Fibroblast of skin of abdomen (primary cell): Measurements from ENCODE around the gene MUC20.
"Not testable (repeated sequence)": the region's sequence is repeated elsewhere in the genome, so short reads cannot be mapped to it uniquely, and the experiment has no call there.

Experiments used
- DNase-seq: peaks from one replicate; pipeline ENCODE4 v3.0.0-alpha.2; 2013

The MUC20 gene

DNA sequence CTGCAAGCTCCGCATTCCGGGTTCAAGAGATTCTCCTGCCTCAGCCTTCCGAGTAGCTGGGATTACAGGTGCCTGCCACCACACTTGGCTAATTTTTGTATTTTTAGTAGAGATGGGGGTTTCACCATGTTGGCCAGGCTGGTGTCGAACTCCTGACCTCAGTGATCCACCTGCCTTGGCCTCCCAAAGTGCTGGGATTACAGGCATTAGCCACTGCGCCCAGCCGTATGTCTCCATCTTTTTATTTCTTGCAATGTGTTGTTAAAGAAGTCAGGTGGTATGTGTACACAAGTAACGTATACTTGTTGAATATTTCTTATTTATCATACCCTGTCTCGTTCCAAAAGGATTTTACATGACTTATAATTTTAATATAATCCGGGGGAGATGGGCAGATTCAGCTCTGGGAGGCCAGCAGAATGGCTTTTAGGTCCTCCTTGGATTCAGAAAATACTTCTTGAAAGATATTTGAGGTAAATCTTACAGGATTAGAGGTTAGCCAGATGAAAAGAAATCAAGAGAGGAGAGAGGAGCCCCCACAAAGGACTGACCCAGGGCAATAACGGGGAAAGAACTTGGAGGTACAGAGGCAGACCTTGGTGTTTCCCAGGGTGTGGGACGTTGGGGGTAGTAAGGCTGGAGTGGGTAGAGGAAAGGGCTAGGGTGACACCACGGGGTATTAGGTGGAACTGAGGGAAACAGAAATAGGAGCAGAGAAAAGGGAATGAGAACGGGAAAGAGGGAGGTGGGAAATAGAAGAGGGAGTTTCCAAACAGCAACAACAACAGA lies 27.2 kb upstream of the MUC20 start:
- DNase-seq: no peak

- not testable (repeated sequence) for DNase-seq
These were observed 26.3 kb upstream of the MUC20 start for GRCh38 chr3:195694217-195695076.

GRCh38 chr3:195696632-195697278 lies 24.0 kb upstream of the MUC20 start:
- DNase-seq: no peak

DNA sequence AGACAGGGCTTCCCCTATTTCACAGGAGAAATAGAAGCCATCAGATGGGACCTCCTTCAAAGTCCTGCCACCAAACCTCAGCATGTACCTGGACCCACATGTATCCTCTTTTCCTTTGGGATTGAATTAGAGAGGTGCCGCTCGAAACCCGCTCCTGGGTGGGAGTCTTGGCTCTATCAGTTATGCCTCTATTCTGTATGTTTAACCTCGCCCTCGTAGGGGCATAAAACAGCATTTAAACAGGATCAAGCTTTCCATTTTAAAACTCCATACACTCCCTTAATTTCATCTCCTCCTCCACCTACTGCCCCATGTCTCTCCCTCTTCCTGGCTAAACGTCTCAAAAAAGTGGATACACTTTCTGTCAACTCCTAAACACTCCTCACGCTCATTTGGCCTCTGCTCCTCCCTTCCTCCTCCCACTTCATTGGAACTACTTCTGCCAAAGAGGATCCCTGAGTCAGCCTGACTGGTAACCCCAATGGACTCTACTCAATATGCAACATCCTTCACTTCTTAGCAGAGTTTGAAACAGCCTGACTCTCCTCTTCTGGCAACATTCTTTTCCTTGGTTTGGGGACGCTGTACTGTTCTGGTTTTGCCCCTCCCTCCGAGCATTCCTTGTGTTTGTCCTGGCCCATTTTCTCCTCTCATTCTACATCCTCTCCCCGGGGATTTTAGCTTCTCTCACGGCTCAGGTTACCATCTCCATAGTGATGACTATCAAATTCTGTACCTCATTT lies 23.0 kb upstream of the MUC20 start:
- peak; percentile 79 for DNase-seq

- DNase-seq: no peak
These were observed 22.5 kb upstream of the MUC20 start for GRCh38 chr3:195698325-195698646.

DNA sequence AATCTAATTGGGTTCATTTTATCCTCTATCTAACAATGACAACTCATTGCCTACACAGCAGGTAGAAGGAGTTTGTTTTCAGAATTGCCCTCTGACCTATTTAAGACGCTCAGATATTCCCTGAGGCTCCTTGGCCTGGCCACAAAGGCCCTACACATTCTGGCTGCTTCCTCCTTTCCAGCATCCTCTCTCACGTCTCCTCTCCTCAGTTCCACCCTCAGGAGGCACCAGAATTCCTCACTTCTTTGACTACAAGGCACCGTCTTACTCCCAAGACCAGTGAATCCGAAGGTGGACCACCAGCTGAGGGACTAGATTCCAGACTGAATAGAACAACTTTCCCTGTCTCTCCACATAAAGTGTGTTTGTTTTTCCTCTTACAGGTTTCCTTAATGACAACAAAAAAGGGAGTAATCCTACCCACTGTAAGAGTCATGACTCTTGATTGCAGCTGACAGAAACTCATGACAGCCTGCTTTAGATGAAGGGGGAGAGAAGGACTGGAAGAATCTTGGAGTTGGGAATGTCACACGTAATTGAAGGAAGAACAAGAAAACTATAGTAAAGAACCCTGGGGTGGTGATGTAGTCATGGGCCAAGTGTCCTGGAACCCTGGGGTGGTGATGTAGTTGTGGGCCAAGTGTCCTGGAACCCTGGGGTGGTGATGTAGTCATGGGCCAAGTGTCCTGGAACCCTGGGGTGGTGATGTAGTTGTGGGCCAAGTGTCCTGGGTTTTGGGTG lies 22.0 kb upstream of the MUC20 start:
- no peak for DNase-seq

DNA sequence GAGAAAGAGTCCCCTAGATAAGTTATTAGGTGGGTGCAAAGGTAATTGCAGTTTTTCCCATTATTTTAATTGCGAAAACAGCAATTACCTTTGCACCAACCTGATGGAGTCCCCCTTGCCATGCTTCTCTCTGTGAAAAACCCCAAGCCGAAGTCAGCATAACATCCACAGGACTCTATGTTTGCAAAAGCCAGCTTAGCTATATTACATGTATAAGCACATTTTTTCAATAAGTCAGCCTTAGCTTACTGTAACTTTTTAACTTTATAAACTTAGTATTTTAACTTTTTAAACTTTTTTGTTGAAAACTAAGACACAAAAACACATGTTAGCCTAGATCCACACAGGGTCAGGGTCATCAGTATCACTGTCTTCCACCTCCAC lies 21.4 kb upstream of the MUC20 start:
- DNase-seq: no peak

GRCh38 chr3:195699860-195700259 lies 20.9 kb upstream of the MUC20 start:
- no peak for DNase-seq

- no peak for DNase-seq
These were observed 20.5 kb upstream of the MUC20 start for GRCh38 chr3:195700319-195700718.

DNA sequence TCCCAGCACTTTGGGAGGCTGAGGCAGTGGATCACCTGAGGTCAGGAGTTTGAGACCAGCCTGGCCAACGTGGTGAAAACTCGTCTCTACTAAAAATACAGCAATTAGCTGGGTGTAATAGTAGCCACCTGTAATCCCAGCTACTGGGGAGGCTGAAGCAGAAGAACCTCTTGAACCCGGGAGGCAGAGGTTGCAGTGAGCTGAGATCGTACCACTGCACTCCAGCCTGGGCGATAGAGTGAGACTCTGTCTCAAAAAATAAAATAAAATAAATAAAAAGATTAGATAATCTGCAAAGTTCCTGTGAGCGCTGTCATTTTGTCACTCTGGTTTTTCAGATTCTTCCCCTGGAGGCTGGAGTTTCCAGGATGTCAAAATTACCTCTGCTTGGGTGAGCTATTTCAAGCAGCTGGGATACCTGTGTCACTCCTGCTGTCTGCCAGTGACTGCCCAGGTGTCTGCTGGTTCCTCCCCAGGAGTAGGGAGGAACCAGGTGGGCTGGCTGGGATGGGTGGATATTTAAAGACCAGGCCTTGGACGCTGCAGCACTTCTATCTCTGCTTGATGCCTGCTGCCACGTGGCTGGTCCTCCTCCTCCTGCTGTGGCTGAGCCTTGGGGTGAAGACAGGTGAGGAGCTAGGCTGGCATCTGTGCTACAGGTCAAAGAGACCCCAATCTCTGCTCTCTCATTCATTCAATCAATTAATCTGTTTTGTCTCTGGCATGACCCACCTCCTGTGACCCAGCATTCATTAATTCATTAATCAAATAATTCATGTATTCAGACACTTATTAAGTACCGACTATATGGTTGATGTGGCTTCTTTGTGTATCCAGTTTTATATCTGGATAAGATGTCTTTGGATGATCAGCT lies 19.5 kb upstream of the MUC20 start:
- DNase-seq: no peak

DNA sequence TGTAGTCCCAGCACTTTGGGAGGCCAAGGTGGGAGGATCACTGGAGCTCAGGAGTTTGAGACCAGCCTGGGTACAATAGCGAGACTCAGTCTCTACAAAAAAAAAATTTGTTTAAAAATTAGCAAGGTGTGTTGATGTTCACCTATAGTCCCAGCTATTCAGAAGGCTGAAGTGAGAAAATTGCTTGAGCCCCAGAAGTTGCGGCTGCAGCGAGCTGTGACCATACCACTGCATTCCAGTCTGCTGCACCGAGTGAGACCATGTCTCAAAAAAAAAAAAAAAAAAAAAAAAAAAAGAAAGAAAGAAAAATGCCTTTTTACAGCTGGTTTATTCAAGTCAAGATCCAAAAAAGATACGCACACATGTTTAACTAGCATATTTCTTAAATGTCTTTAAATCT lies 17.0 kb upstream of the MUC20 start:
- no peak for DNase-seq

GRCh38 chr3:195704433-195704999 lies 16.3 kb upstream of the MUC20 start:
- DNase-seq: no peak

DNA sequence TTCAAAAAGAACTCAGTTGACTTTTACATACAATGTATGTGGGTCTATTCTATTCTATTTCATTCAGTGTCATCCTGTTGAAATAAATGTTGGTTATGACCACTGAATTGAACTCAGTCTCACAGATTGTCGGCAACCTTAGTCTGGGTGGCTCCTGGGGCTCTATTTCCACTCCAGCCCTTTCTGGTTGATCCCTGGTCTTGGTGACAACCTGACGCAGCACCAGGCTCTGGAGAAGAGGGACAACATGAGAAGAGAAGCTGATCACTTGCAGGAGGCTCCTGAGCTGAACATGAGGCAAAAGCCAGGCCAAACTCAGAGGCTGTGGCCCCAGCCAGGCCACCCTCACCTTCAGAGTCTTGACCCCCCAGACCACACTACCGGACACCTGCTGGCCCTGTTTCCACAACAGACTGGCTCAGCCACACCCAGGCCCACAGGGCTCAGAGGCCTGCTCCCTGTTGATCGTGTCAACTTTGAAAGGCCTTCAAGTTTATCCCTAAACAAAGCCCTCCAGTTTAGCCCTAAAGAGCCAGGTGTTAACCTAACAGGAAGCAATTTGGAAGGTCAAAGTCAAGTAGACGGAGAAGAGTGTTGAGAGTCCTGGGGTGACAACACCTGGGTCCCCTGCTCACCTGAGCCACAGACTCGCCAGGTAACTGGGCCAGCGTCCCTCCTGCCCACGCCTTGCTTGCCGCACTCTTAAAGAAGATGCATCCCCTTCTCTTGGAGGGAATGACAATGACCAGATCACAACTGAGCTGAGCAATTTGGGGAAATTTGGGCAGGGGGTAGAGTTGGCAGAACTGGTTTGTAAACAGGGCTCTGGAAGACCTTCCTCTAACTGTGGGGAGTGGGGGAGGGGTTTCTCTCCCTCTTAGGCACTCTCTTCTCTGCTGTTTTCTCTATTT lies 15.4 kb upstream of the MUC20 start:
- no peak for DNase-seq

DNA sequence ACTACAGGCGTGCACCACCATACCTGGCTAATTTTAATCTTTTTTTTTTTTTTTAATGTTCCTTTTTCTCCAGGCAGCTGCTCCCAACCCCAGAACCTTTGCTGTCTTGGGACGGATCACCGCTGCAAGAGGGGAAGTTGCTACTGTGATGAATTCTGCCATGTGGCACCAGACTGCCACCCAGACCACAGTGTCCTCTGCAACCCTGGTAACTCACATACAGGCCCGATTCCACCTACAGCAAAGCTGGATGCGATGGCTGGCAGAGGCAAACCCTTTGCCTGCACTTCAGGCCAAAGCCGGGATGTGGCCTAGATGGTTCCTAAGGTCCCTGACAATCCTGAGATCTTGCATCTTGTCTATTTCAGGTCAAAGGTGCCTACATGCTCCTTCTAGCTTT lies 12.7 kb upstream of the MUC20 start:
- DNase-seq: no peak

DNA sequence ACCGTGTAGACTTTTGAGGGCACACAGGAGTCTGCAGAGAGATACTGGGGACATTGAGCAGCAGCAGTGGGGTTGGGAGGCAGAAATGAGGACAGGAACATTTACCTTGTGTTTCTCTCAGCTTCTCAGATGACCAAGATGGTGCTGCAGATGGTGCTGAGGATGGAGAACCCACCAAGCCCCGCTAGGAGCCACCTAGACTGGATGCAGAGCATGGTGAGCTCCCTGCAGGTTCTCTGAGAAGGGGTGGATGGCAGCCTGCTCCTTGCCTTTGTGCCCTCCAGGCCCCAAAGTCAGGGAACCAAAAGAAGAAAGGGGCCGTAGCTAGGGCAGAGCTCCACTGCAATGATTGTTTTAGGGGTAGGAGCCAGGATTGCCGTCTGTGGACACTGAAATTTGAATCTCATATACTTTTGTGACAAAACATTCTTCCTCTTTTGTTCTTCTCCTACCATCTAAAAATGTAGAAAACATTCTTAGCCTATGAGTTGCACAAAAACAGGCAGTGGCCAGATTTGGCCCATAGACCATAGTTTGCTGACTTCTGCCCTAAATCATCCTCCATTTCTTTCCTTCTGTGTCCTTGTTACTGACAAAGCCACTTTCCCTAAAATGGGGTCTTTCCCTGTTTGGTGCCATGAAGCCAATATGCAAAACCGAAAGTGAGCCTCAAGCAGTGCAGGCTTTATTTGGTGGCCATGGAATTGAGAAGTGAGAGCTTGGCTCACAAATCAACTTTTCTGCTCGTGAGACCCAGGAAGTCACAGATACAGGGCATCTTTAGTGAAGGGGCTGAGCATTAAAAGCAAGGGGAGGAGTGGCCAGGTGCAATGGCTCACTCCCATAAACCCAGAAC lies 11.9 kb upstream of the MUC20 start:
- DNase-seq: no peak

- no peak for DNase-seq
These were observed 11.1 kb upstream of the MUC20 start for GRCh38 chr3:195709676-195710085.

- not testable (repeated sequence) for DNase-seq
These were observed 10.5 kb upstream of the MUC20 start for GRCh38 chr3:195710126-195710905.
